Neural cell (in vitro differentiated cells): ENCODE results near the gene RAPGEF2.

Experiments
- EP300 ChIP-seq: fragments of 450-650 bp; conservative IDR thresholded peaks from 2 replicates; pipeline ENCODE4 v1.6.1; 2014; ENCODE audit warnings: antibody characterized with exemption, mild to moderate bottlenecking, moderate library complexity; ENCODE audit not compliant: poor library complexity, severe bottlenecking
- RAD21 ChIP-seq: fragments of 450-650 bp; conservative IDR thresholded peaks from 2 replicates; pipeline ENCODE4 v1.6.1; 2014; ENCODE audit warnings: antibody characterized with exemption, mild to moderate bottlenecking, moderate library complexity
- TF ChIP-seq, protein P1 (sequence below): fragments of 450-650 bp; IDR thresholded peaks from 2 replicates; pipeline ENCODE4 v1.5.1; 2014; ENCODE audit warnings: antibody characterized with exemption, mild to moderate bottlenecking, moderate library complexity; ENCODE audit not compliant: poor library complexity, severe bottlenecking
- TF ChIP-seq, protein P2 (sequence below): IDR thresholded peaks from 2 replicates; pipeline ENCODE4 v1.6.1; 2012; ENCODE audit warnings: borderline replicate concordance

DNA sequence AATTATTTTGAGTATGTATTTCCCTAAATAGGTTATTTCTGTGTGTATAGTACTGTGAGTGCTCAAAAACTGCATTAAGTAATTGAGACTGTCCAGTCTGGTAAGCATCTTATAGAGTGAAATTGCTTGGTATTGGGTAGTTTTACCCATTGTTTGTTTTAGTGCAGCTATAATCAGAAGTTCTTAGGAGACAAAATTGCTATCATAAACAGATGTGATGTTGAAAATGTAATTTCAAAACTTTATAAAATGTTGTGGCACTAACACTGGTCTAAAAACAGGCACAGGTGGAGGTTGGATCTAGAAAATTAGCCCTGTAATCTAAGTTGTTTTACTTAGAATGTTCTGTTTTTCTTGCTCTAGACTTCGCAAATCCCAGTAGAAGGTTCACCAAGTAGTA, 46.8 kb downstream of the RAPGEF2 start:
- TF ChIP-seq, protein P1, sequence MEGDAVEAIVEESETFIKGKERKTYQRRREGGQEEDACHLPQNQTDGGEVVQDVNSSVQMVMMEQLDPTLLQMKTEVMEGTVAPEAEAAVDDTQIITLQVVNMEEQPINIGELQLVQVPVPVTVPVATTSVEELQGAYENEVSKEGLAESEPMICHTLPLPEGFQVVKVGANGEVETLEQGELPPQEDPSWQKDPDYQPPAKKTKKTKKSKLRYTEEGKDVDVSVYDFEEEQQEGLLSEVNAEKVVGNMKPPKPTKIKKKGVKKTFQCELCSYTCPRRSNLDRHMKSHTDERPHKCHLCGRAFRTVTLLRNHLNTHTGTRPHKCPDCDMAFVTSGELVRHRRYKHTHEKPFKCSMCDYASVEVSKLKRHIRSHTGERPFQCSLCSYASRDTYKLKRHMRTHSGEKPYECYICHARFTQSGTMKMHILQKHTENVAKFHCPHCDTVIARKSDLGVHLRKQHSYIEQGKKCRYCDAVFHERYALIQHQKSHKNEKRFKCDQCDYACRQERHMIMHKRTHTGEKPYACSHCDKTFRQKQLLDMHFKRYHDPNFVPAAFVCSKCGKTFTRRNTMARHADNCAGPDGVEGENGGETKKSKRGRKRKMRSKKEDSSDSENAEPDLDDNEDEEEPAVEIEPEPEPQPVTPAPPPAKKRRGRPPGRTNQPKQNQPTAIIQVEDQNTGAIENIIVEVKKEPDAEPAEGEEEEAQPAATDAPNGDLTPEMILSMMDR: no peak
- TF ChIP-seq RAD21 (no peak), EP300 (no peak)
- TF ChIP-seq, protein P2, sequence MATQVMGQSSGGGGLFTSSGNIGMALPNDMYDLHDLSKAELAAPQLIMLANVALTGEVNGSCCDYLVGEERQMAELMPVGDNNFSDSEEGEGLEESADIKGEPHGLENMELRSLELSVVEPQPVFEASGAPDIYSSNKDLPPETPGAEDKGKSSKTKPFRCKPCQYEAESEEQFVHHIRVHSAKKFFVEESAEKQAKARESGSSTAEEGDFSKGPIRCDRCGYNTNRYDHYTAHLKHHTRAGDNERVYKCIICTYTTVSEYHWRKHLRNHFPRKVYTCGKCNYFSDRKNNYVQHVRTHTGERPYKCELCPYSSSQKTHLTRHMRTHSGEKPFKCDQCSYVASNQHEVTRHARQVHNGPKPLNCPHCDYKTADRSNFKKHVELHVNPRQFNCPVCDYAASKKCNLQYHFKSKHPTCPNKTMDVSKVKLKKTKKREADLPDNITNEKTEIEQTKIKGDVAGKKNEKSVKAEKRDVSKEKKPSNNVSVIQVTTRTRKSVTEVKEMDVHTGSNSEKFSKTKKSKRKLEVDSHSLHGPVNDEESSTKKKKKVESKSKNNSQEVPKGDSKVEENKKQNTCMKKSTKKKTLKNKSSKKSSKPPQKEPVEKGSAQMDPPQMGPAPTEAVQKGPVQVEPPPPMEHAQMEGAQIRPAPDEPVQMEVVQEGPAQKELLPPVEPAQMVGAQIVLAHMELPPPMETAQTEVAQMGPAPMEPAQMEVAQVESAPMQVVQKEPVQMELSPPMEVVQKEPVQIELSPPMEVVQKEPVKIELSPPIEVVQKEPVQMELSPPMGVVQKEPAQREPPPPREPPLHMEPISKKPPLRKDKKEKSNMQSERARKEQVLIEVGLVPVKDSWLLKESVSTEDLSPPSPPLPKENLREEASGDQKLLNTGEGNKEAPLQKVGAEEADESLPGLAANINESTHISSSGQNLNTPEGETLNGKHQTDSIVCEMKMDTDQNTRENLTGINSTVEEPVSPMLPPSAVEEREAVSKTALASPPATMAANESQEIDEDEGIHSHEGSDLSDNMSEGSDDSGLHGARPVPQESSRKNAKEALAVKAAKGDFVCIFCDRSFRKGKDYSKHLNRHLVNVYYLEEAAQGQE: no peak
